K562 (cell line): ENCODE measurements around the gene WARS2. TPM values are rescaled to one million over a fixed set of nuclear protein-coding genes. Genes with fewer than 3 reads are reported as not detected.

Source experiments
- CBX5 ChIP-seq: IDR thresholded peaks from 2 replicates; pipeline ENCODE4 v1.6.1; 2014; ENCODE audit warnings: low read depth, borderline replicate concordance
- CREBBP ChIP-seq: IDR thresholded peaks from one replicate; pipeline ENCODE4 v1.6.1; 2012; ENCODE audit warnings: low read depth, mild to moderate bottlenecking, control low read depth, inconsistent platforms, low read length
- HMG20B ChIP-seq: fragments of 250-450 bp; sonication (Bioruptor Pico); IDR thresholded peaks from 2 replicates; pipeline ENCODE4 v1.5.0; 2021; ENCODE audit warnings: mild to moderate bottlenecking
- NEUROD1 ChIP-seq: fragments of 150-350 bp; IDR thresholded peaks from 2 replicates; pipeline ENCODE4 v1.6.1; 2014; ENCODE audit warnings: borderline replicate concordance, low read length, low read depth; ENCODE audit not compliant: partially characterized antibody
- NR2C1 ChIP-seq, 2 experiments: fragments of 450-650 bp; IDR thresholded peaks; 2 replicates each; pipeline ENCODE4 v1.6.1; 2017; ENCODE audit warnings: mild to moderate bottlenecking in 2 of 2, antibody characterized with exemption in 1 of 2, inconsistent platforms in 1 of 2, missing compliant biosample characterization in 1 of 2, missing genetic modification characterization in 1 of 2
- OTX1 ChIP-seq: fragments of 450-650 bp; formaldehyde crosslinking; IDR thresholded peaks from 2 replicates; pipeline ENCODE4 v1.4.0; 2022; ENCODE audit warnings: mild to moderate bottlenecking
- POU5F1 ChIP-seq: fragments of 150-350 bp; IDR thresholded peaks from 2 replicates; pipeline ENCODE4 v1.6.1; 2014; ENCODE audit warnings: borderline replicate concordance, low read length, low read depth, mild to moderate bottlenecking; ENCODE audit not compliant: partially characterized antibody
- TGIF2 ChIP-seq: sonication (generic); formaldehyde crosslinking; IDR thresholded peaks from 2 replicates; pipeline ENCODE4 v1.8.1; 2022; ENCODE audit warnings: mild to moderate bottlenecking, missing genetic modification reagents, moderate library complexity
- ZNF24 ChIP-seq: fragments of 450-650 bp; IDR thresholded peaks from 2 replicates; pipeline ENCODE4 v1.6.1; 2016
- ZNF785 ChIP-seq: fragments of 250-450 bp; sonication (Bioruptor Pico); IDR thresholded peaks from 2 replicates; pipeline ENCODE4 v1.4.0; 2020; ENCODE audit warnings: mild to moderate bottlenecking
- polyA plus RNA-seq, 8 experiments: library from polyadenylated mRNA; depleted of rRNA in 4 of 8; stranded (reverse) in 5 of 8; unstranded in 3 of 8; fragments of >200 nt; fragmentation: Nextera tagmentation in 2 of 8; fragmentation: Illumina TruSeq in 1 of 8; extraction: Ambion mirVana in 2 of 8; extraction: Trizol in 1 of 8; gene quantifications; 2 replicates each; pipeline versions ENCODE4 v1.2.1 to v1.2.3, GENCODE V29; 2011 to 2014; ENCODE audit warnings: inconsistent platforms in 1 of 8, missing spikeins in 1 of 8
- total RNA-seq, 7 experiments: library from RNA; depleted of rRNA in 6 of 7; stranded (reverse); fragments of >200 nt in 6 of 7; fragmentation: Illumina TruSeq in 2 of 7; extraction: Trizol in 2 of 7; gene quantifications; 2 replicates each; pipeline versions ENCODE4 v1.2.1 to v1.2.3, GENCODE V29; 2011 to 2021; ENCODE audit warnings: low replicate concordance in 1 of 7
- TF ChIP-seq, protein P1 (sequence below): fragments of 250-450 bp; sonication (Bioruptor Pico); IDR thresholded peaks from 2 replicates; pipeline ENCODE4 v1.8.0; 2022; ENCODE audit warnings: inconsistent platforms
- TF ChIP-seq, protein P2 (sequence below): fragments of 450-650 bp; IDR thresholded peaks from 2 replicates; pipeline ENCODE4 v1.6.1; 2018; ENCODE audit warnings: mild to moderate bottlenecking, low read depth; ENCODE audit not compliant: partially characterized antibody
- TF ChIP-seq, protein P3 (sequence below): fragments of 450-650 bp; IDR thresholded peaks from 2 replicates; pipeline ENCODE4 v1.6.1; 2016; ENCODE audit warnings: mild to moderate bottlenecking

WARS2 gene
- total and polyA plus RNA-seq, 9 of the 15 experiments (the other 6 are each of a cell fraction or from before 2014, with no cell fraction given): 5.7 to 18.0 (median 16.9) TPM

DNA sequence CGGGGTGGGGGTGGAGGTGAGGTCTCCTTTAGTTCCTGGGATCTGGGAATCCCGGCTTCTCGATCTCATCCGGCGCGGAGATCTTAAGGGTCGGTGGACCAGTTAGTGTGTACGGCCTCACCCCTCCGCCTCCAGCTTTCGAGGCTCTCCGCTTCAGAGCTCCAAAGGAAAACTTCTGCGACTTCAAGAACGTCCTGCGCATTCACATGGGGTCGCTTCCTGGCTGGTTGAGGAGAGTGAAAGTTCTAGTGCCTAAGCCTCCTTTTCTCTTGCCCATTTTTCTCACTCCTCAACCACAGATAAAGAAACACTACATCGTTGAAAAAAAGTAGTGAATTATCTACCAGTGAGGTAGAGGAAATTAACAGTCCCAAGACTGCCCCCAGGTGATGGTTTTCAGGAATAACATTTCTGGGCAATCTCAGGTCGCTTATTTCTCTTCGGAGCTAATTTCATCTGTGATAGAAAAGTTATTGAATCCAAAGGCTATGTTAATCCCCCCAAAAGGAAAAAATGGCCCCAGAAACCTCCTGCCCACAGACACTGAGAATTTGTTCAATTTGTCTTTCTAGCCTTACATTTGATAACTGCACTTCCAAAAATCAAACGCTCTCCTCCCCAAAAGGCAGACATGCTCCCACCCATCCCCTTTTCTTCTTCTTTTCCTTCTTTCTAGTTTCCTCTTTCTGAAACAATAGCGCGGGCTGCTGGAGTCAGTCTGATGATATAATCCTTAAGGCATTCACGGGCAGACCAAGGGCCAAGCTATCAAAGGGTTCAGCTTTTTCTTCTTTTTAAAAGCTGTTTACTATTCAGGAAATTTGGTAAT lies 131.8 kb downstream of the WARS2 start (continued):
- TF ChIP-seq TGIF2 (CRISPR knock-in tag) (no peak), ZNF24 (no peak), OTX1 (CRISPR knock-in tag) (no peak), CREBBP (no peak), POU5F1 (no peak), HMG20B (CRISPR knock-in tag) (no peak), ZNF785 (CRISPR knock-in tag) (no peak), CBX5 (no peak), NEUROD1 (no peak), NR2C1 (IDR thresholded peaks at IDR 0.05) (no peak), NR2C1 (tag; IDR thresholded peaks at IDR 0.05) (no peak)
- TF ChIP-seq, protein P1, sequence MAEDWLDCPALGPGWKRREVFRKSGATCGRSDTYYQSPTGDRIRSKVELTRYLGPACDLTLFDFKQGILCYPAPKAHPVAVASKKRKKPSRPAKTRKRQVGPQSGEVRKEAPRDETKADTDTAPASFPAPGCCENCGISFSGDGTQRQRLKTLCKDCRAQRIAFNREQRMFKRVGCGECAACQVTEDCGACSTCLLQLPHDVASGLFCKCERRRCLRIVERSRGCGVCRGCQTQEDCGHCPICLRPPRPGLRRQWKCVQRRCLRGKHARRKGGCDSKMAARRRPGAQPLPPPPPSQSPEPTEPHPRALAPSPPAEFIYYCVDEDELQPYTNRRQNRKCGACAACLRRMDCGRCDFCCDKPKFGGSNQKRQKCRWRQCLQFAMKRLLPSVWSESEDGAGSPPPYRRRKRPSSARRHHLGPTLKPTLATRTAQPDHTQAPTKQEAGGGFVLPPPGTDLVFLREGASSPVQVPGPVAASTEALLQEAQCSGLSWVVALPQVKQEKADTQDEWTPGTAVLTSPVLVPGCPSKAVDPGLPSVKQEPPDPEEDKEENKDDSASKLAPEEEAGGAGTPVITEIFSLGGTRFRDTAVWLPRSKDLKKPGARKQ (CRISPR knock-in tag): peak; percentile 88
- TF ChIP-seq, protein P2, sequence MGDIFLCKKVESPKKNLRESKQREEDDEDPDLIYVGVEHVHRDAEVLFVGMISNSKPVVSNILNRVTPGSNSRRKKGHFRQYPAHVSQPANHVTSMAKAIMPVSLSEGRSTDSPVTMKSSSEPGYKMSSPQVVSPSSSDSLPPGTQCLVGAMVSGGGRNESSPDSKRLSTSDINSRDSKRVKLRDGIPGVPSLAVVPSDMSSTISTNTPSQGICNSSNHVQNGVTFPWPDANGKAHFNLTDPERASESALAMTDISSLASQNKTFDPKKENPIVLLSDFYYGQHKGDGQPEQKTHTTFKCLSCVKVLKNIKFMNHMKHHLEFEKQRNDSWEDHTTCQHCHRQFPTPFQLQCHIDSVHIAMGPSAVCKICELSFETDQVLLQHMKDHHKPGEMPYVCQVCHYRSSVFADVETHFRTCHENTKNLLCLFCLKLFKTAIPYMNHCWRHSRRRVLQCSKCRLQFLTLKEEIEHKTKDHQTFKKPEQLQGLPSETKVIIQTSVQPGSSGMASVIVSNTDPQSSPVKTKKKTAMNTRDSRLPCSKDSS: no peak
- TF ChIP-seq, protein P3, sequence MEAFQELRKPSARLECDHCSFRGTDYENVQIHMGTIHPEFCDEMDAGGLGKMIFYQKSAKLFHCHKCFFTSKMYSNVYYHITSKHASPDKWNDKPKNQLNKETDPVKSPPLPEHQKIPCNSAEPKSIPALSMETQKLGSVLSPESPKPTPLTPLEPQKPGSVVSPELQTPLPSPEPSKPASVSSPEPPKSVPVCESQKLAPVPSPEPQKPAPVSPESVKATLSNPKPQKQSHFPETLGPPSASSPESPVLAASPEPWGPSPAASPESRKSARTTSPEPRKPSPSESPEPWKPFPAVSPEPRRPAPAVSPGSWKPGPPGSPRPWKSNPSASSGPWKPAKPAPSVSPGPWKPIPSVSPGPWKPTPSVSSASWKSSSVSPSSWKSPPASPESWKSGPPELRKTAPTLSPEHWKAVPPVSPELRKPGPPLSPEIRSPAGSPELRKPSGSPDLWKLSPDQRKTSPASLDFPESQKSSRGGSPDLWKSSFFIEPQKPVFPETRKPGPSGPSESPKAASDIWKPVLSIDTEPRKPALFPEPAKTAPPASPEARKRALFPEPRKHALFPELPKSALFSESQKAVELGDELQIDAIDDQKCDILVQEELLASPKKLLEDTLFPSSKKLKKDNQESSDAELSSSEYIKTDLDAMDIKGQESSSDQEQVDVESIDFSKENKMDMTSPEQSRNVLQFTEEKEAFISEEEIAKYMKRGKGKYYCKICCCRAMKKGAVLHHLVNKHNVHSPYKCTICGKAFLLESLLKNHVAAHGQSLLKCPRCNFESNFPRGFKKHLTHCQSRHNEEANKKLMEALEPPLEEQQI: no peak
